Glutamatergic neuron (in vitro differentiated cells): ENCODE data around the gene ZNF358. TPM values are rescaled to one million over a fixed set of nuclear protein-coding genes. Genes with fewer than 3 reads are reported as not detected.
"Not testable (repeated sequence)": the region's sequence is repeated elsewhere in the genome, so short reads cannot be mapped to it uniquely, and the experiment has no call there.

Experiments
- DNase-seq: peaks from one replicate; pipeline ENCODE4 v3.0.0; 2022
- H3K27ac Mint-ChIP-seq: one replicate; pipeline ENCODE4 v1.8.0; 2020; ENCODE audit warnings: mild to moderate bottlenecking, mixed read lengths, inconsistent platforms; ENCODE audit not compliant: unreplicated experiment
- H3K27me3 Mint-ChIP-seq: one replicate; pipeline ENCODE4 v1.8.0; 2020; ENCODE audit warnings: mild to moderate bottlenecking, moderate library complexity, mixed read lengths, inconsistent platforms; ENCODE audit not compliant: unreplicated experiment
- H3K36me3 Mint-ChIP-seq: one replicate; pipeline ENCODE4 v1.8.0; 2020; ENCODE audit warnings: mild to moderate bottlenecking, mixed read lengths, inconsistent platforms; ENCODE audit not compliant: unreplicated experiment
- H3K4me1 Mint-ChIP-seq: one replicate; pipeline ENCODE4 v1.8.0; 2020; ENCODE audit warnings: mild to moderate bottlenecking, low read depth, mixed read lengths, inconsistent platforms; ENCODE audit not compliant: unreplicated experiment
- H3K4me3 Mint-ChIP-seq: one replicate; pipeline ENCODE4 v1.8.0; 2020; ENCODE audit warnings: mild to moderate bottlenecking, mixed read lengths, inconsistent platforms; ENCODE audit not compliant: unreplicated experiment
- H3K9me3 Mint-ChIP-seq: one replicate; pipeline ENCODE4 v1.8.0; 2020; ENCODE audit warnings: mild to moderate bottlenecking, moderate library complexity, mixed read lengths, inconsistent platforms; ENCODE audit not compliant: unreplicated experiment
- CTCF ChIP-seq: fragments of 200-600 bp; sonication (generic); IDR thresholded peaks from one replicate; pipeline ENCODE4 v1.5.0; 2021; ENCODE audit not compliant: partially characterized antibody, unreplicated experiment
- total RNA-seq: library from RNA; stranded (reverse); fragmentation: NEBNext Ultra II Directional; extraction: Animal tissue kit (Norgen Biotek cat#: 25700); gene quantifications from one replicate; pipeline ENCODE4 v1.2.1, GENCODE V29; 2021; ENCODE audit not compliant: unreplicated experiment

The ZNF358 gene
- total RNA-seq, 1 donor from 2014 or later = 148 TPM

- Mint-ChIP-seq H3K9me3 (peaks cover 8% of the 10 kb centered on the region), H3K27ac (peak within 1 kb of the TSS; percentile 91), H3K4me1 (no peaks in the 10 kb centered on the region), H3K36me3 (no peaks in the 10 kb centered on the region), H3K27me3 (peaks cover 7% of the 10 kb centered on the region), H3K4me3 (peak within 1 kb of the TSS; percentile 98)
- peak; percentile 97 for DNase-seq
- no peak for TF ChIP-seq CTCF
Measured at GRCh38 chr19:7535047-7535997, 19.4 kb downstream of the ZNF358 start, which contains the start of gene PNPLA6. Gene PNPLA6, plus strand, starts transcription at chr19:7535717. Its CDS starts 72 bp downstream, at chr19:7535789.

- no peak for DNase-seq
- H3K27ac Mint-ChIP-seq = no peak overlapping the region
- H3K9me3 Mint-ChIP-seq = peaks cover 8% of the 10 kb centered on the region
Measured at GRCh38 chr19:7535998-7536695, 20.2 kb downstream of the ZNF358 start.

GRCh38 chr19:7538990-7539389, 23.1 kb downstream of the ZNF358 start:
- H3K4me3 Mint-ChIP-seq, H3K27ac Mint-ChIP-seq, H3K9me3 Mint-ChIP-seq: not testable (repeated sequence)

More at GRCh38 chr19:7535998-7536695, 20.2 kb downstream of the ZNF358 start:
- H3K27me3 Mint-ChIP-seq = peaks cover 7% of the 10 kb centered on the region
- peak overlapping the region; percentile 98 for H3K4me3 Mint-ChIP-seq
- H3K36me3 Mint-ChIP-seq = no peaks in the 10 kb centered on the region
- no peak for TF ChIP-seq CTCF
- no peaks in the 10 kb centered on the region for H3K4me1 Mint-ChIP-seq

GRCh38 chr19:7539827-7540425, 24.0 kb downstream of the ZNF358 start:
- DNase-seq = no peak
- peaks cover 5% of the 10 kb centered on the region for H3K9me3 Mint-ChIP-seq
- peaks cover 2% of the 10 kb centered on the region for H3K27me3 Mint-ChIP-seq
- TF ChIP-seq CTCF = no peak
- no peaks in the 10 kb centered on the region for H3K4me1 Mint-ChIP-seq
- H3K36me3 Mint-ChIP-seq = no peaks in the 10 kb centered on the region
- H3K4me3 Mint-ChIP-seq = no peak overlapping the region
- H3K27ac Mint-ChIP-seq = peak overlapping the region; percentile 8

More at GRCh38 chr19:7538990-7539389, 23.1 kb downstream of the ZNF358 start:
- not testable (repeated sequence) for H3K4me1 Mint-ChIP-seq, H3K36me3 Mint-ChIP-seq, DNase-seq, H3K27me3 Mint-ChIP-seq

GRCh38 chr19:7540761-7541474, 25.0 kb downstream of the ZNF358 start:
- TF ChIP-seq CTCF = no peak
- peak; percentile 68 for DNase-seq
- no peaks in the 10 kb centered on the region for H3K4me1 Mint-ChIP-seq
- H3K4me3 Mint-ChIP-seq = no peak overlapping the region
- H3K27ac Mint-ChIP-seq = no peak overlapping the region
- H3K27me3 Mint-ChIP-seq = no peaks in the 10 kb centered on the region
- H3K9me3 Mint-ChIP-seq = peaks cover 6% of the 10 kb centered on the region
- H3K36me3 Mint-ChIP-seq = peaks cover 2% of the 10 kb centered on the region
